Stimulated activated CD4-positive, alpha-beta T cell treated with anti-CD3 and anti-CD28 coated beads, TNF-alpha, amount 100 ng/mL, for 48 hours (primary cell): ENCODE data around the gene NFKB2.

Experiments
- DNase-seq, 3 donors: peaks; one replicate each; pipeline ENCODE4 v3.0.0-alpha.2; 2020; ENCODE audit warnings: low read depth in 3 of 3

NFKB2 gene

GRCh38 chr10:102394801-102395399, 605 bp upstream of the NFKB2 start:
- peak in 2 of 3 donors; percentile 29 to 55 for DNase-seq

GRCh38 chr10:102396317-102396650, 779 bp downstream of the NFKB2 start:
- no peak for DNase-seq

- no peak for DNase-seq
These were observed 1.2 kb downstream of the NFKB2 start for GRCh38 chr10:102396730-102397151.

DNA sequence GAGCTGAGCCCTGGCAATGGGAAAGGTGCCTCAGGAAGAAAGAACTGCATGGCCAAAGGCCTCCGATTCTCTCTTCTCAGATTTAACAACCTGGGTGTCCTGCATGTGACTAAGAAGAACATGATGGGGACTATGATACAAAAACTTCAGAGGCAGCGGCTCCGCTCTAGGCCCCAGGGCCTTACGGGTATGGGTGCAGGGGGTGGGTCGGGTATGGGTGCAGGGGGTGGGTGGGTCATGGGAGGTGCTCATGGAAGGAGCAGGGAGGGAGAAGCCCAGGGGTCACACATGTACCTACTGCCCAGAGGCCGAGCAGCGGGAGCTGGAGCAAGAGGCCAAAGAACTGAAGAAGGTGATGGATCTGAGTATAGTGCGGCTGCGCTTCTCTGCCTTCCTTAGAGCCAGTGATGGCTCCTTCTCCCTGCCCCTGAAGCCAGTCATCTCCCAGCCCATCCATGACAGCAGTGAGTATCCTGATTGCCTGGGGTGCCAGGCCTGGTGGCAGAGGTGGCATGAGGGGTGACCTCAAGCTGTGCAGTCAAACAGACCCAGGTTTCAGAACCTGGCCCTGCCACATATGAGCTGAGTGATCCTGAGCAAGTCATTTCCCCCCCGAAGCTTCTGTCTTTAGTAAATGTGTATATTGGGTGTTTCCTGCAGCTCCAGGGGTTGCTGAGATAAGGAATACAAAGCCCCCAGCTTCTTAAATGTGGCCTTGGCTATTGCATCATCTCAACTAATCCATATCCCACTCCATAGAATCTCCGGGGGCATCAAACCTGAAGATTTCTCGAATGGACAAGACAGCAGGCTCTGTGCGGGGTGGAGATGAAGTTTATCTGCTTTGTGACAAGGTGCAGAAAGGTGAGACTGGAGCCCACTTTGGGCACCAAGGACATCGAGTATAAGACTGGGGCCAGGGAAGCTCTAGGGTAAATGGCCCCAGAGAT, 2.0 kb downstream of the NFKB2 start:
- no peak for DNase-seq

DNA sequence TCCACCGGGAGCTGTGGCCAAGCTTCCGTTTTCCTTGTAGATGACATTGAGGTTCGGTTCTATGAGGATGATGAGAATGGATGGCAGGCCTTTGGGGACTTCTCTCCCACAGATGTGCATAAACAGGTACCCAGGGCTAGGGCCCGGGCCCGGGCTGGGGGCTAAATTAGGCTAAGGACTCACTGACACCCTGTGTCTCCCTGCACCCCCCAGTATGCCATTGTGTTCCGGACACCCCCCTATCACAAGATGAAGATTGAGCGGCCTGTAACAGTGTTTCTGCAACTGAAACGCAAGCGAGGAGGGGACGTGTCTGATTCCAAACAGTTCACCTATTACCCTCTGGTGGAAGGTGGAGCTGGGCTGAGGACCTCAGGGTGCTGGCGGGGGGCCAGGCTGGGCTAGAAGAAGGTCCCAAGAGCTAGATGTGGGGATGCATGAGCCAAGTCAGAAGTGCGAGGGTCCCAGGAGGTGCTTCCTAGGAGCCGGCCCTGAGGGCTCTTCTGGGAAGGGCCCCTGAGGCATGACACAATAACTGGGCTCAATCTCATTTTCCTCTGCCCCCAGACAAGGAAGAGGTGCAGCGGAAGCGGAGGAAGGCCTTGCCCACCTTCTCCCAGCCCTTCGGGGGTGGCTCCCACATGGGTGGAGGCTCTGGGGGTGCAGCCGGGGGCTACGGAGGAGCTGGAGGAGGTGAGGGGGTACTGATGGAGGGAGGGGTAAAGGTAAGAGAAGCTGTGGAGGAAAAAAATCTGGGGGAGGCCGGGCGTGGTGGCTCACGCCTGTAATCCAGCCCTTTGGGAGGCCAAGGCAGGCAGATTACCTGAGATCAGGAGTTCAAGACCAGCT, 2.9 kb downstream of the NFKB2 start:
- DNase-seq, result no peak

DNA sequence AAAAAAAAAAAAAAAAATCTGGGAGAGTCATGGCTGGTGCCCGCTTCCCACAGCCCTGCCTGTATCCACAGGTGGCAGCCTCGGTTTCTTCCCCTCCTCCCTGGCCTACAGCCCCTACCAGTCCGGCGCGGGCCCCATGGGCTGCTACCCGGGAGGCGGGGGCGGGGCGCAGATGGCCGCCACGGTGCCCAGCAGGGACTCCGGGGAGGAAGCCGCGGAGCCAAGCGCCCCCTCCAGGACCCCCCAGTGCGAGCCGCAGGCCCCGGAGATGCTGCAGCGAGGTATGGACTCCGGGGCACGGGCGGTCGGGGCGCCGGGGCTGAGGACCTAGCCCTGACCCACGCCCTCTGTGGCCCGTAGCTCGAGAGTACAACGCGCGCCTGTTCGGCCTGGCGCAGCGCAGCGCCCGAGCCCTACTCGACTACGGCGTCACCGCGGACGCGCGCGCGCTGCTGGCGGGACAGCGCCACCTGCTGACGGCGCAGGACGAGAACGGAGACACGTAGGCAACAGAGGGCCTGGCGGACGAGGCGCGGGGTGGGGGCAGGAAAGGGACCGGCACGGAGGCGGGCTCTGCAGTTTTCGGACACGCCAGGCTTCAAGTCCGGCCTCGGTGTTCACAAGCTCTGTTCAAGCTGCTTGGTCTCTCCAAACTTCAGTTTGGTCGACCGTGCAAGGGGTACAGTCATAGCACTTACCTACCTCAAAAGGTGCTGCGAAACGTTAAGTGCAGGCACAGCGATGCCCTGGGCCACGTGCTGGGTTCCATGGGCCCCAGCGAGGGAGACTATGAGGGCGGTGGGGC, 3.9 kb downstream of the NFKB2 start:
- peak; percentile 74 to 82 (median 78) for DNase-seq

DNA sequence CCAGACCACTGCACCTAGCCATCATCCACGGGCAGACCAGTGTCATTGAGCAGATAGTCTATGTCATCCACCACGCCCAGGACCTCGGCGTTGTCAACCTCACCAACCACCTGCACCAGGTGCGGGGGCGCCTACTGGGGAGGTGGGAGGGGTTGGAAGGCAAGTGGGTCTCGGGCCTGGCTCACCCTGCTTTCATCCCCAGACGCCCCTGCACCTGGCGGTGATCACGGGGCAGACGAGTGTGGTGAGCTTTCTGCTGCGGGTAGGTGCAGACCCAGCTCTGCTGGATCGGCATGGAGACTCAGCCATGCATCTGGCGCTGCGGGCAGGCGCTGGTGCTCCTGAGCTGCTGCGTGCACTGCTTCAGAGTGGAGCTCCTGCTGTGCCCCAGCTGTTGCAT, 4.6 kb downstream of the NFKB2 start:
- DNase-seq, result no peak

DNA sequence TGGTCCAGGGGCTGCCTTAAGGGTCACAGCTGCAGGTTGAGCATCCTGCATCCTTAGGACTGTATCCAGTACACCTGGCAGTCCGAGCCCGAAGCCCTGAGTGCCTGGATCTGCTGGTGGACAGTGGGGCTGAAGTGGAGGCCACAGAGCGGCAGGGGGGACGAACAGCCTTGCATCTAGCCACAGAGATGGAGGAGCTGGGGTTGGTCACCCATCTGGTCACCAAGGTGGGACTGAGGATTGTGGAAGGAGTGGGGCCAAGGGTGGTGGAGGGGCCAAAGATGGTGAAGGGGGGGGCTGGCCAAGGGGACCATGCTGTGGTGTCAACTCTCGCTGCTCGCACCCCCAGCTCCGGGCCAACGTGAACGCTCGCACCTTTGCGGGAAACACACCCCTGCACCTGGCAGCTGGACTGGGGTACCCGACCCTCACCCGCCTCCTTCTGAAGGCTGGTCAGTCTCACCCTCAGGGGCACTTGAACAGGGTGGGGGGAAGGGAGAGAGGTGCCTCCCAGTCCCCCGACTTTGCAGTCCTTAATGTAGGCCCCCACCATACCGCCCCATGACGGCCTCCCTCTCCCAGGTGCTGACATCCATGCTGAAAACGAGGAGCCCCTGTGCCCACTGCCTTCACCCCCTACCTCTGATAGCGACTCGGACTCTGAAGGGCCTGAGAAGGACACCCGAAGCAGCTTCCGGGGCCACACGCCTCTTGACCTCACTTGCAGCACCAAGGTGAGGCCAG, 5.3 kb downstream of the NFKB2 start:
- DNase-seq, result no peak

DNA sequence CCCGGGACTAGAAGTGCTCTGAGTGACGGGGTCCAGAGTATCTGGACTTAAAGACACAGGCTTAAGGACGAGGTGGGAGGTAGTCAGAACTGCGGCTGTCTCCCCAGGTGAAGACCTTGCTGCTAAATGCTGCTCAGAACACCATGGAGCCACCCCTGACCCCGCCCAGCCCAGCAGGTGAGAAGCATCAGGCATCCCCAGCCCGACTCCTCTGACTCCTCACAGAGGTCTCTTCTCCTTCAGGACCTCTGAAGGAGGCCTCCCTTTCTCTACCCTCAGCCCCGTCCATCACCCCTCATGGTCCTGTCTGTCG, 5.8 kb downstream of the NFKB2 start:
- no peak for DNase-seq

GRCh38 chr10:102401735-102402511, 6.4 kb downstream of the NFKB2 start:
- no peak for DNase-seq

- DNase-seq, result no peak
These were observed 7.0 kb downstream of the NFKB2 start for GRCh38 chr10:102402512-102402896.

- DNase-seq, result no peak
These were observed 7.6 kb downstream of the NFKB2 start for GRCh38 chr10:102403115-102403514.

- DNase-seq, result no peak
These were observed 9.0 kb downstream of the NFKB2 start for GRCh38 chr10:102404361-102405107.

- no peak for DNase-seq
These were observed 9.6 kb downstream of the NFKB2 start for GRCh38 chr10:102405108-102405571.

DNA sequence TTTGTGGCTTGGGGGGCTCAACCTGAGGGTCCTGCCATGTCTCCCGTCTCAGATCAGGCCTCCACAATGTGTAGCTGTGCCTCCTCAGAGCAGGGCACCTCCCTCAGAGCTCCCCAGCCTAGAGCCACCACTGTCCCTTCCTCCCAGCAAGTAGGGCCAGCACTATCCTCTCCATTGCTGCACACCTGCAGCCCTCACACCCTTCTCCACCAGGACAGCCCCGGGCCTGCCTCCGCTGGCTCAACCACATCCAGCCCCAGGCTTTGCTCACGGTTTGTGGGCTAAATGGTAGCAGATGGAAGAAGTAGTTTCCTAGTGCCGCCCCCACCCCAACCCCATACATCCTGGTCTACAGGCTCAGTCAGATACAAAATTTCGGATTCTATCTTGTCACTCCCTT, 10.1 kb downstream of the NFKB2 start:
- DNase-seq, result no peak

- DNase-seq, result no peak
These were observed 11.3 kb downstream of the NFKB2 start for GRCh38 chr10:102406815-102407214.

DNA sequence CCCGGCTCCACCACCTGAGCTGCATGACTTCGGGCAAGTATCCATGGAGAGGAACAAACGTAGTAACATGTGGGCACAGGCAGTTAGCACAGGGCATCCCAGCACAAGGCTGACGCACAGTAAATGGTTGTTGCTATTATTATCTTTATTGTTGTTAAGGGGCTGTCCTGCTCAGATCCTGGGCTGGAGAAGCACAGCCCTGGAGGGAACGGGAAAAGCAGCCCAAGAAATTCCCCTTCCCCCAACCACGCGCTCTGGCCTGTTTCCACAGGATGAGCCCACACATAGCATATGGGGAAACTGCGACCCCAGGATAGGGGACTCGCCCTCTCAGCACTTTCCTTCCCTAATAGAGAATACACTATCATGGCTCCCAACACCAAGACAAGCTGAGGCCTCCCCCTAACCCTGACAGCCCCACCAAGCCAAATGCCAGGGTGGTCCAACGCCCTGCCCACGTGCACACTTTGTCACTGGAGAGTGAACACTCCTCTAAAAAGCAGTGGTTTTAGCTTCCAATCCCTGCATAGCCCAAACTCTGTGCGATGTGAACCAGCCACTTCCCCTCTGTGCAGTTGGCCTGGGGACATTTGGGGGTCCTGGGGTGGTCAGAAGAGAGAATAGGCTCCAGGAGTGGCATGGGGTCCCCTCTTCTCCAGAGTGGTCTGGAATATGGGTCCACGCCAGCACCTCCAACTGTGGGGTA, 12.1 kb downstream of the NFKB2 start:
- DNase-seq, result no peak

DNA sequence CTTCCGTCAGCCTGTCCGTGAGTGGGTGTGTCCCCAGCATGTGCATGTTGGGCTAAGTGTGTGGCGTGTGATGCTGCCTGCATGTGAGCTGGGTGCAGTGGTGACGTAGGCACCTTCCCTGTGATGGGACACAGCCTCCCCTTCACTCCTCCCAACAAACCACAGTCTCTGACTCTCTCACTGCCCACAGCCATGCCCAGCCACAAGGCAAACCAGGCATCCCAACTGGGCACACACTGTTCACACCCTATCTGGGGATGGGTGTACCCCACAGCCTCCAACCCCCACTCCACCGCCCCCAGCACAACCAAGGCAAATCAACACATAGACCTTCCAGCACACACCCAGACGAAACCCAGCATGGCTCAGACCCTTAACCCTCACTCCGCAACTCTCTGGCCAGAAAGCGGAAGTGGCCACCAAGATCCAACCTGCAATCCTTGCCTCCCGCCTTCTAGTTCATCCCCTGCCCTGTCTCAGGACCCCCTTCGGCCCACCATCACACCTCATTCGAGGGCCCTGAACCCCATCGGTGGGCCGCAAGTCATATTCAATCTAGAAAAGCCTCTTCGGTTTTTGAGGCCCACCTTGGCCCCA, 12.7 kb downstream of the NFKB2 start:
- DNase-seq, result no peak
